H9 (cell line): ENCODE measurements around the gene SPESP1. TPM values are rescaled to one million over a fixed set of nuclear protein-coding genes. Genes with fewer than 3 reads are reported as not detected.
"Not testable (repeated sequence)": the region's sequence is repeated elsewhere in the genome, so short reads cannot be mapped to it uniquely, and the experiment has no call there.

Experiments
- DNase-seq: peaks from one replicate; pipeline ENCODE4 v3.0.0-alpha.2; 2017
- H2AFZ ChIP-seq: one replicate; pipeline ENCODE4 v1.6.1; 2013; ENCODE audit warnings: mild to moderate bottlenecking, low read length, control low read depth, moderate library complexity
- H2AK5ac ChIP-seq: 2 replicates; pipeline ENCODE4 v1.6.1; 2013; ENCODE audit warnings: low read length, control low read depth, mixed read lengths; ENCODE audit not compliant: insufficient read length
- H2BK120ac ChIP-seq: one replicate; pipeline ENCODE4 v1.6.1; 2013; ENCODE audit warnings: low read depth, mild to moderate bottlenecking, low read length, control low read depth, inconsistent platforms; ENCODE audit not compliant: poor library complexity, severe bottlenecking
- H2BK12ac ChIP-seq: 2 replicates; pipeline ENCODE4 v1.6.1; 2013; ENCODE audit warnings: low read length, control low read depth, mixed read lengths, low read depth; ENCODE audit not compliant: insufficient read length
- H2BK15ac ChIP-seq: 2 replicates; pipeline ENCODE4 v1.6.1; 2013; ENCODE audit warnings: low read depth, low read length, control low read depth
- H2BK20ac ChIP-seq: one replicate; pipeline ENCODE4 v1.6.1; 2013; ENCODE audit warnings: low read depth, mild to moderate bottlenecking, low read length, control low read depth, inconsistent platforms; ENCODE audit not compliant: poor library complexity, severe bottlenecking
- H2BK5ac ChIP-seq: 2 replicates; pipeline ENCODE4 v1.6.1; 2013; ENCODE audit warnings: low read length, control low read depth, mixed read lengths; ENCODE audit not compliant: insufficient read length
- H3K14ac ChIP-seq: 2 replicates; pipeline ENCODE4 v1.6.1; 2013; ENCODE audit warnings: low read length, control low read depth; ENCODE audit not compliant: insufficient read depth
- H3K18ac ChIP-seq: 2 replicates; pipeline ENCODE4 v1.6.1; 2013; ENCODE audit warnings: low read depth, mild to moderate bottlenecking, mixed read lengths, low read length, control low read depth; ENCODE audit not compliant: insufficient read length
- H3K23ac ChIP-seq: 2 replicates; pipeline ENCODE4 v1.6.1; 2013; ENCODE audit warnings: low read length, control low read depth, mixed read lengths, low read depth; ENCODE audit not compliant: insufficient read length
- H3K23me2 ChIP-seq: 2 replicates; pipeline ENCODE4 v1.6.1; 2013; ENCODE audit warnings: low read depth, mild to moderate bottlenecking, mixed read lengths, low read length, control low read depth; ENCODE audit not compliant: insufficient read length, poor library complexity, severe bottlenecking
- H3K27ac ChIP-seq: 2 replicates; pipeline ENCODE4 v1.5.1; 2013; ENCODE audit warnings: low read length, control low read depth, mixed read lengths, low read depth; ENCODE audit not compliant: insufficient read length
- H3K27me3 ChIP-seq: 2 replicates; pipeline ENCODE4 v1.6.1; 2013; ENCODE audit warnings: low read length, control low read depth, inconsistent platforms; ENCODE audit not compliant: insufficient read depth
- H3K4ac ChIP-seq: 2 replicates; pipeline ENCODE4 v1.6.1; 2013; ENCODE audit warnings: low read depth, mild to moderate bottlenecking, control low read depth, inconsistent platforms, low read length, moderate library complexity
- H3K4me1 ChIP-seq: 2 replicates; pipeline ENCODE4 v1.6.1; 2013; ENCODE audit warnings: low read length, control low read depth, inconsistent platforms; ENCODE audit not compliant: insufficient read depth
- H3K4me2 ChIP-seq: 2 replicates; pipeline ENCODE4 v1.6.1; 2013; ENCODE audit warnings: low read length, control low read depth, mixed read lengths; ENCODE audit not compliant: insufficient read length, insufficient read depth
- H3K56ac ChIP-seq: 2 replicates; pipeline ENCODE4 v1.6.1; 2013; ENCODE audit warnings: low read depth, mild to moderate bottlenecking, mixed read lengths, low read length, control low read depth; ENCODE audit not compliant: insufficient read length
- H3K79me1 ChIP-seq: 2 replicates; pipeline ENCODE4 v1.6.1; 2013; ENCODE audit warnings: low read depth, mild to moderate bottlenecking, moderate library complexity, low read length, control low read depth, inconsistent platforms; ENCODE audit not compliant: insufficient read depth, poor library complexity, severe bottlenecking
- H3K79me2 ChIP-seq: 2 replicates; pipeline ENCODE4 v1.6.1; 2013; ENCODE audit warnings: low read length, control low read depth, inconsistent platforms; ENCODE audit not compliant: insufficient read depth
- H3K9ac ChIP-seq: 2 replicates; pipeline ENCODE4 v1.6.1; 2013; ENCODE audit warnings: low read length, control low read depth, mixed read lengths; ENCODE audit not compliant: insufficient read length; ENCODE audit errors: extremely low read depth
- H3K9me3 ChIP-seq: one replicate; pipeline ENCODE4 v1.6.1; 2013; ENCODE audit warnings: low read depth, low read length, inconsistent platforms; ENCODE audit not compliant: control insufficient read depth
- H3T11ph ChIP-seq: one replicate; pipeline ENCODE4 v1.6.1; 2013; ENCODE audit warnings: mild to moderate bottlenecking, low read length, control low read depth, inconsistent platforms
- H4K20me1 ChIP-seq: one replicate; pipeline ENCODE4 v1.6.1; 2013; ENCODE audit not compliant: control insufficient read depth, insufficient read length, insufficient read depth
- H4K5ac ChIP-seq: 2 replicates; pipeline ENCODE4 v1.6.1; 2013; ENCODE audit warnings: low read depth, mild to moderate bottlenecking, mixed read lengths, low read length, control low read depth; ENCODE audit not compliant: insufficient read length
- H4K8ac ChIP-seq: replicated peaks from 2 replicates; pipeline ENCODE4 v1.6.1; 2013; ENCODE audit warnings: low read length, control low read depth, mixed read lengths, low read depth; ENCODE audit not compliant: insufficient read length
- H4K91ac ChIP-seq: 2 replicates; pipeline ENCODE4 v1.6.1; 2013; ENCODE audit warnings: low read depth, mild to moderate bottlenecking, moderate library complexity, mixed read lengths, low read length, control low read depth; ENCODE audit not compliant: insufficient read length
- H3K27ac Mint-ChIP-seq, 3 experiments: 2 replicates in 2 of 3; 3 replicates in 1 of 3; pipeline ENCODE4 v1.8.0; 2020 to 2021; ENCODE audit warnings: mixed read lengths in 3 of 3, mild to moderate bottlenecking in 1 of 3, moderate library complexity in 1 of 3
- H3K27me3 Mint-ChIP-seq: 2 replicates; pipeline ENCODE4 v1.8.0; 2021; ENCODE audit warnings: low read depth, mild to moderate bottlenecking, moderate library complexity, mixed read lengths
- H3K36me3 Mint-ChIP-seq, 3 experiments: 2 replicates in 2 of 3; 3 replicates in 1 of 3; pipeline ENCODE4 v1.8.0; 2020 to 2021; ENCODE audit warnings: low read depth in 3 of 3, mixed read lengths in 3 of 3; ENCODE audit not compliant: insufficient read depth in 1 of 3
- H3K4me1 Mint-ChIP-seq, 2 experiments: 2 replicates each; pipeline ENCODE4 v1.8.0; 2020; ENCODE audit warnings: mixed read lengths in 2 of 2
- H3K4me3 Mint-ChIP-seq, 2 experiments: 2 replicates in 1 of 2; 3 replicates in 1 of 2; pipeline ENCODE4 v1.8.0; 2020 to 2021; ENCODE audit warnings: mild to moderate bottlenecking in 2 of 2, mixed read lengths in 2 of 2, moderate library complexity in 1 of 2
- H3K9me3 Mint-ChIP-seq, 2 experiments: 2 replicates in 1 of 2; 3 replicates in 1 of 2; pipeline ENCODE4 v1.8.0; 2020; ENCODE audit warnings: mild to moderate bottlenecking in 2 of 2, mixed read lengths in 2 of 2, moderate library complexity in 1 of 2
- WGBS: extraction: QIAGEN DNeasy Blood & Tissue Kit; methylation state at CpG from one replicate; pipeline ENCODE4 v1.1.7; 2013; ENCODE audit warnings: missing lambda C conversion rate, low lambda C conversion rate, mixed read lengths; ENCODE audit not compliant: insufficient read length; ENCODE audit errors: extremely low coverage; 5-methylcytosine and 5-hydroxymethylcytosine counted together
- total RNA-seq: library from RNA; stranded (reverse); gene quantifications from 2 replicates; pipeline ENCODE4 v1.2.1, GENCODE V29; 2021
- TF ChIP-seq, protein P1 (sequence below): fragments of 200-600 bp; sonication (generic); conservative IDR thresholded peaks from 3 replicates; pipeline ENCODE4 v1.8.0; 2021; ENCODE audit warnings: antibody characterized with exemption, mild to moderate bottlenecking

The SPESP1 gene
- total RNA-seq, 1 experiment from 2014 or later, result not detected

GRCh38 chr15:68972201-68973065 is 42.1 kb downstream of the SPESP1 start:
- Histone ChIP-seq H3K9me3 (no peaks in the 10 kb centered on the region), H2AK5ac (no peak overlapping the region), H3K4me1 (no peaks in the 10 kb centered on the region), H3K27me3 (no peaks in the 10 kb centered on the region), H2BK12ac (no peak overlapping the region), H2BK5ac (no peak overlapping the region), H3K27ac (no peak overlapping the region), H2AFZ (no peak overlapping the region), H3K4ac (no peak overlapping the region), H3K56ac (no peak overlapping the region), H3K23me2 (no peaks in the 10 kb centered on the region), H2BK20ac (no peak overlapping the region), H4K20me1 (no peaks in the 10 kb centered on the region), H2BK15ac (no peak overlapping the region), H3K9ac (no peak overlapping the region), H3K79me2 (no peaks in the 10 kb centered on the region), H3T11ph (no peak overlapping the region), H3K4me2 (no peak overlapping the region), H3K14ac (no peak overlapping the region), H4K5ac (no peak overlapping the region), H3K79me1 (no peaks in the 10 kb centered on the region), H4K91ac (no peak overlapping the region), H2BK120ac (no peak overlapping the region), H4K8ac (no peak overlapping the region), H3K18ac (no peak overlapping the region), H3K23ac (no peak overlapping the region)
- no peak overlapping the region; a peak in 1 of 7 replicates for H3K27ac Mint-ChIP-seq
- H3K36me3 Mint-ChIP-seq, result peaks cover 6 to 28% (median 13%) of the 10 kb centered on the region in 3 experiments; a peak in 5 of 7 replicates
- WGBS, result no CpG with 5 or more reads among the region's 4 CpGs
- no peak for DNase-seq
- H3K9me3 Mint-ChIP-seq, result peaks cover 37 to 41% of the 10 kb centered on the region in 2 experiments
- no peaks in the 10 kb centered on the region for H3K4me1 Mint-ChIP-seq
- TF ChIP-seq, protein P1, sequence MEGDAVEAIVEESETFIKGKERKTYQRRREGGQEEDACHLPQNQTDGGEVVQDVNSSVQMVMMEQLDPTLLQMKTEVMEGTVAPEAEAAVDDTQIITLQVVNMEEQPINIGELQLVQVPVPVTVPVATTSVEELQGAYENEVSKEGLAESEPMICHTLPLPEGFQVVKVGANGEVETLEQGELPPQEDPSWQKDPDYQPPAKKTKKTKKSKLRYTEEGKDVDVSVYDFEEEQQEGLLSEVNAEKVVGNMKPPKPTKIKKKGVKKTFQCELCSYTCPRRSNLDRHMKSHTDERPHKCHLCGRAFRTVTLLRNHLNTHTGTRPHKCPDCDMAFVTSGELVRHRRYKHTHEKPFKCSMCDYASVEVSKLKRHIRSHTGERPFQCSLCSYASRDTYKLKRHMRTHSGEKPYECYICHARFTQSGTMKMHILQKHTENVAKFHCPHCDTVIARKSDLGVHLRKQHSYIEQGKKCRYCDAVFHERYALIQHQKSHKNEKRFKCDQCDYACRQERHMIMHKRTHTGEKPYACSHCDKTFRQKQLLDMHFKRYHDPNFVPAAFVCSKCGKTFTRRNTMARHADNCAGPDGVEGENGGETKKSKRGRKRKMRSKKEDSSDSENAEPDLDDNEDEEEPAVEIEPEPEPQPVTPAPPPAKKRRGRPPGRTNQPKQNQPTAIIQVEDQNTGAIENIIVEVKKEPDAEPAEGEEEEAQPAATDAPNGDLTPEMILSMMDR, result no peak
- peaks cover 2% of the 10 kb centered on the region; the same call in 1 of the 2 replicates for H3K27me3 Mint-ChIP-seq
- H3K4me3 Mint-ChIP-seq, result no peak overlapping the region

- not testable (repeated sequence) for H3K79me1 ChIP-seq, H3K56ac ChIP-seq, H2BK12ac ChIP-seq, H4K91ac ChIP-seq, H4K20me1 ChIP-seq, H2BK5ac ChIP-seq, H3K27ac ChIP-seq, H3K79me2 ChIP-seq, H3K27me3 Mint-ChIP-seq, H3K27ac Mint-ChIP-seq, H3K4me1 ChIP-seq, H3K14ac ChIP-seq, H3K23ac ChIP-seq, H4K8ac ChIP-seq, H2BK15ac ChIP-seq, H4K5ac ChIP-seq, H3K23me2 ChIP-seq, H3K27me3 ChIP-seq, H3K9me3 ChIP-seq, H3K18ac ChIP-seq, H3T11ph ChIP-seq, H3K4ac ChIP-seq, H3K4me1 Mint-ChIP-seq, H2AFZ ChIP-seq, DNase-seq, H2BK120ac ChIP-seq, H3K9ac ChIP-seq, H2AK5ac ChIP-seq, H3K4me2 ChIP-seq, H2BK20ac ChIP-seq, H3K4me3 Mint-ChIP-seq
- WGBS, result no CpG with 5 or more reads among the region's 26 CpGs
- H3K9me3 Mint-ChIP-seq, result peaks cover 28 to 35% of the 10 kb centered on the region in 2 experiments
- peaks cover 9 to 17% (median 15%) of the 10 kb centered on the region in 3 experiments; a peak in 5 of 7 replicates for H3K36me3 Mint-ChIP-seq
Observed at GRCh38 chr15:68975651-68976160, 45.4 kb downstream of the SPESP1 start.
